Measurements from ENCODE around the gene CBLB. TPM values are rescaled to one million over a fixed set of nuclear protein-coding genes. Genes with fewer than 3 reads are reported as not detected.

CBLB gene
- polyA plus RNA-seq, 2 donors: 3.8 to 4.8 TPM

GRCh38 chr3:105842449-105842848, 26.4 kb downstream of the CBLB start:
- H3K27ac ChIP-seq (ENCODE audit: low read depth in 2 of 2, low read length in 1 of 2): no peak overlapping the region
- 86% methylated on average over 3 of the region's 3 CpGs for WGBS, 2 donors

GRCh38 chr3:105837947-105838346, 30.9 kb downstream of the CBLB start:
- 91 to 92% methylated on average over 2 of the region's 2 CpGs for WGBS, 2 donors
- H3K4me3 ChIP-seq (ENCODE audit: low read depth in 1 of 2, low read length in 2 of 2): no peak overlapping the region
- no peaks in the 10 kb centered on the region for H3K4me1 ChIP-seq (ENCODE audit: control insufficient read depth in 2 of 2, insufficient read depth in 2 of 2, low read length in 1 of 2)

More at GRCh38 chr3:105842449-105842848, 26.4 kb downstream of the CBLB start:
- Histone ChIP-seq H3K4me1 (ENCODE audit: control insufficient read depth in 2 of 2, insufficient read depth in 2 of 2, low read length in 1 of 2) (no peaks in the 10 kb centered on the region), H3K27me3 (ENCODE audit: control insufficient read depth in 1 of 2, insufficient read depth in 2 of 2, low read length in 2 of 2) (no peaks in the 10 kb centered on the region), H3K9me3 (ENCODE audit: control insufficient read depth in 2 of 2, insufficient read depth in 1 of 2, low read depth in 1 of 2, low read length in 1 of 2) (no peaks in the 10 kb centered on the region), H3K4me3 (ENCODE audit: low read depth in 1 of 2, low read length in 2 of 2) (no peak overlapping the region), H3K36me3 (ENCODE audit: control insufficient read depth in 2 of 2, insufficient read depth in 2 of 2, low read length in 1 of 2) (no peaks in the 10 kb centered on the region)

GRCh38 chr3:105837143-105837740, 31.6 kb downstream of the CBLB start:
- Histone ChIP-seq H3K27ac (ENCODE audit: low read depth in 2 of 2, low read length in 1 of 2) (no peak overlapping the region), H3K9me3 (ENCODE audit: control insufficient read depth in 2 of 2, insufficient read depth in 1 of 2, low read depth in 1 of 2, low read length in 1 of 2) (no peaks in the 10 kb centered on the region), H3K4me1 (ENCODE audit: control insufficient read depth in 2 of 2, insufficient read depth in 2 of 2, low read length in 1 of 2) (no peaks in the 10 kb centered on the region), H3K4me3 (ENCODE audit: low read depth in 1 of 2, low read length in 2 of 2) (no peak overlapping the region), H3K27me3 (ENCODE audit: control insufficient read depth in 1 of 2, insufficient read depth in 2 of 2, low read length in 2 of 2) (no peaks in the 10 kb centered on the region), H3K36me3 (ENCODE audit: control insufficient read depth in 2 of 2, insufficient read depth in 2 of 2, low read length in 1 of 2) (no peaks in the 10 kb centered on the region)
- WGBS, 2 donors: 72% methylated on average over 5 of the region's 5 CpGs

More at GRCh38 chr3:105837947-105838346, 30.9 kb downstream of the CBLB start:
- Histone ChIP-seq H3K9me3 (ENCODE audit: control insufficient read depth in 2 of 2, insufficient read depth in 1 of 2, low read depth in 1 of 2, low read length in 1 of 2) (no peaks in the 10 kb centered on the region), H3K27ac (ENCODE audit: low read depth in 2 of 2, low read length in 1 of 2) (no peak overlapping the region), H3K27me3 (ENCODE audit: control insufficient read depth in 1 of 2, insufficient read depth in 2 of 2, low read length in 2 of 2) (no peaks in the 10 kb centered on the region), H3K36me3 (ENCODE audit: control insufficient read depth in 2 of 2, insufficient read depth in 2 of 2, low read length in 1 of 2) (no peaks in the 10 kb centered on the region)

- no peak overlapping the region for H3K27ac ChIP-seq (ENCODE audit: low read depth in 2 of 2, low read length in 1 of 2)
These were observed 32.3 kb downstream of the CBLB start for GRCh38 chr3:105836533-105836932.

GRCh38 chr3:105835606-105836005, 33.2 kb downstream of the CBLB start:
- no peak overlapping the region for H3K4me3 ChIP-seq (ENCODE audit: low read depth in 1 of 2, low read length in 2 of 2)
- no peaks in the 10 kb centered on the region for H3K36me3 ChIP-seq (ENCODE audit: control insufficient read depth in 2 of 2, insufficient read depth in 2 of 2, low read length in 1 of 2)
- no peaks in the 10 kb centered on the region for H3K27me3 ChIP-seq (ENCODE audit: control insufficient read depth in 1 of 2, insufficient read depth in 2 of 2, low read length in 2 of 2)
- H3K27ac ChIP-seq (ENCODE audit: low read depth in 2 of 2, low read length in 1 of 2): no peak overlapping the region
- no peaks in the 10 kb centered on the region for H3K9me3 ChIP-seq (ENCODE audit: control insufficient read depth in 2 of 2, insufficient read depth in 1 of 2, low read depth in 1 of 2, low read length in 1 of 2)
- no peaks in the 10 kb centered on the region for H3K4me1 ChIP-seq (ENCODE audit: control insufficient read depth in 2 of 2, insufficient read depth in 2 of 2, low read length in 1 of 2)

More at GRCh38 chr3:105836533-105836932, 32.3 kb downstream of the CBLB start:
- no peak overlapping the region for H3K4me3 ChIP-seq (ENCODE audit: low read depth in 1 of 2, low read length in 2 of 2)
- no peaks in the 10 kb centered on the region for H3K36me3 ChIP-seq (ENCODE audit: control insufficient read depth in 2 of 2, insufficient read depth in 2 of 2, low read length in 1 of 2)
- no peaks in the 10 kb centered on the region for H3K4me1 ChIP-seq (ENCODE audit: control insufficient read depth in 2 of 2, insufficient read depth in 2 of 2, low read length in 1 of 2)
- 67 to 74% methylated on average over 5 of the region's 5 CpGs for WGBS, 2 donors
- H3K27me3 ChIP-seq (ENCODE audit: control insufficient read depth in 1 of 2, insufficient read depth in 2 of 2, low read length in 2 of 2): no peaks in the 10 kb centered on the region
- no peaks in the 10 kb centered on the region for H3K9me3 ChIP-seq (ENCODE audit: control insufficient read depth in 2 of 2, insufficient read depth in 1 of 2, low read depth in 1 of 2, low read length in 1 of 2)

GRCh38 chr3:105834768-105835167, 34.0 kb downstream of the CBLB start:
- H3K9me3 ChIP-seq (ENCODE audit: control insufficient read depth in 2 of 2, insufficient read depth in 1 of 2, low read depth in 1 of 2, low read length in 1 of 2): no peaks in the 10 kb centered on the region
- H3K36me3 ChIP-seq (ENCODE audit: control insufficient read depth in 2 of 2, insufficient read depth in 2 of 2, low read length in 1 of 2): no peaks in the 10 kb centered on the region
- H3K4me3 ChIP-seq (ENCODE audit: low read depth in 1 of 2, low read length in 2 of 2): no peak overlapping the region
- 88 to 95% methylated on average over 3 of the region's 3 CpGs for WGBS, 2 donors
- no peaks in the 10 kb centered on the region for H3K27me3 ChIP-seq (ENCODE audit: control insufficient read depth in 1 of 2, insufficient read depth in 2 of 2, low read length in 2 of 2)
- H3K4me1 ChIP-seq (ENCODE audit: control insufficient read depth in 2 of 2, insufficient read depth in 2 of 2, low read length in 1 of 2): no peaks in the 10 kb centered on the region
- no peak overlapping the region for H3K27ac ChIP-seq (ENCODE audit: low read depth in 2 of 2, low read length in 1 of 2)

GRCh38 chr3:105832644-105833043, 36.2 kb downstream of the CBLB start:
- no peaks in the 10 kb centered on the region for H3K36me3 ChIP-seq (ENCODE audit: control insufficient read depth in 2 of 2, insufficient read depth in 2 of 2, low read length in 1 of 2)
- H3K4me1 ChIP-seq (ENCODE audit: control insufficient read depth in 2 of 2, insufficient read depth in 2 of 2, low read length in 1 of 2): no peaks in the 10 kb centered on the region
- no peaks in the 10 kb centered on the region for H3K27me3 ChIP-seq (ENCODE audit: control insufficient read depth in 1 of 2, insufficient read depth in 2 of 2, low read length in 2 of 2)
- H3K4me3 ChIP-seq (ENCODE audit: low read depth in 1 of 2, low read length in 2 of 2): no peak overlapping the region
- H3K27ac ChIP-seq (ENCODE audit: low read depth in 2 of 2, low read length in 1 of 2): no peak overlapping the region
- WGBS, 2 donors: 62 to 71% methylated on average over 4 of the region's 4 CpGs
- no peaks in the 10 kb centered on the region for H3K9me3 ChIP-seq (ENCODE audit: control insufficient read depth in 2 of 2, insufficient read depth in 1 of 2, low read depth in 1 of 2, low read length in 1 of 2)

- Histone ChIP-seq H3K4me1 (ENCODE audit: control insufficient read depth in 2 of 2, insufficient read depth in 2 of 2, low read length in 1 of 2) (no peaks in the 10 kb centered on the region), H3K36me3 (ENCODE audit: control insufficient read depth in 2 of 2, insufficient read depth in 2 of 2, low read length in 1 of 2) (no peaks in the 10 kb centered on the region), H3K27ac (ENCODE audit: low read depth in 2 of 2, low read length in 1 of 2) (no peak overlapping the region), H3K27me3 (ENCODE audit: control insufficient read depth in 1 of 2, insufficient read depth in 2 of 2, low read length in 2 of 2) (no peaks in the 10 kb centered on the region), H3K9me3 (ENCODE audit: control insufficient read depth in 2 of 2, insufficient read depth in 1 of 2, low read depth in 1 of 2, low read length in 1 of 2) (no peaks in the 10 kb centered on the region), H3K4me3 (ENCODE audit: low read depth in 1 of 2, low read length in 2 of 2) (no peak overlapping the region)
- 78 to 89% methylated on average over 2 of the region's 2 CpGs for WGBS, 2 donors
These were observed 38.0 kb downstream of the CBLB start for GRCh38 chr3:105830836-105831235.

- H3K27me3 ChIP-seq (ENCODE audit: control insufficient read depth in 1 of 2, insufficient read depth in 2 of 2, low read length in 2 of 2): no peaks in the 10 kb centered on the region
- H3K36me3 ChIP-seq (ENCODE audit: control insufficient read depth in 2 of 2, insufficient read depth in 2 of 2, low read length in 1 of 2): no peaks in the 10 kb centered on the region
- peak overlapping the region; percentile 47 to 65 for H3K27ac ChIP-seq (ENCODE audit: low read depth in 2 of 2, low read length in 1 of 2)
- WGBS, 2 donors: 32 to 48% methylated on average over 4 of the region's 4 CpGs
- no peaks in the 10 kb centered on the region for H3K4me1 ChIP-seq (ENCODE audit: control insufficient read depth in 2 of 2, insufficient read depth in 2 of 2, low read length in 1 of 2)
- no peaks in the 10 kb centered on the region for H3K9me3 ChIP-seq (ENCODE audit: control insufficient read depth in 2 of 2, insufficient read depth in 1 of 2, low read depth in 1 of 2, low read length in 1 of 2)
- H3K4me3 ChIP-seq (ENCODE audit: low read depth in 1 of 2, low read length in 2 of 2): no peak overlapping the region
These were observed 38.8 kb downstream of the CBLB start for GRCh38 chr3:105829871-105830622.

GRCh38 chr3:105829229-105829628, 39.6 kb downstream of the CBLB start:
- Histone ChIP-seq H3K4me3 (ENCODE audit: low read depth in 1 of 2, low read length in 2 of 2) (no peak overlapping the region), H3K36me3 (ENCODE audit: control insufficient read depth in 2 of 2, insufficient read depth in 2 of 2, low read length in 1 of 2) (no peaks in the 10 kb centered on the region), H3K27ac (ENCODE audit: low read depth in 2 of 2, low read length in 1 of 2) (no peak overlapping the region), H3K9me3 (ENCODE audit: control insufficient read depth in 2 of 2, insufficient read depth in 1 of 2, low read depth in 1 of 2, low read length in 1 of 2) (no peaks in the 10 kb centered on the region), H3K4me1 (ENCODE audit: control insufficient read depth in 2 of 2, insufficient read depth in 2 of 2, low read length in 1 of 2) (no peaks in the 10 kb centered on the region), H3K27me3 (ENCODE audit: control insufficient read depth in 1 of 2, insufficient read depth in 2 of 2, low read length in 2 of 2) (no peaks in the 10 kb centered on the region)
- WGBS, 2 donors: 78 to 90% methylated on average over 4 of the region's 4 CpGs

All from esophagus (tissue), 2 donors.